Activated CD4-positive, alpha-beta T cell treated with anti-CD3 and anti-CD28 coated beads for 36 hours (primary cell): ENCODE data around the gene CCDC197. TPM values are rescaled to one million over a fixed set of nuclear protein-coding genes. Genes with fewer than 3 reads are reported as not detected.

Source experiments
- ATAC-seq: fragments of 200-7000 bp; cut with Tn5 transposase; one replicate; pipeline ENCODE4 v1.10.0; 2021; ENCODE audit warnings: mild to moderate bottlenecking, moderate library complexity
- CTCF ChIA-PET: fragments of 350-600 bp; sonication (Branson Sonifier 250); formaldehyde crosslinking; loops from one replicate; lab custom pipeline; 2021; ENCODE audit warnings: antibody characterized with exemption; lab: Charles Lee
- POLR2A ChIA-PET: fragments of 350-600 bp; sonication (Branson Sonifier 250); formaldehyde crosslinking; loops from one replicate; lab custom pipeline; 2021; ENCODE audit warnings: antibody characterized with exemption, inconsistent platforms; lab: Charles Lee
- DNase-seq: peaks from one replicate; pipeline ENCODE4 v3.0.0-alpha.2; 2020
- H3K27ac Mint-ChIP-seq: one replicate; pipeline ENCODE4 v1.8.0; 2021; ENCODE audit warnings: mixed read lengths
- H3K27me3 Mint-ChIP-seq: one replicate; pipeline ENCODE4 v1.8.0; 2021; ENCODE audit warnings: mixed read lengths
- H3K36me3 Mint-ChIP-seq: one replicate; pipeline ENCODE4 v1.8.0; 2021; ENCODE audit warnings: low read depth, mixed read lengths
- H3K4me1 Mint-ChIP-seq: one replicate; pipeline ENCODE4 v1.8.0; 2021; ENCODE audit warnings: mixed read lengths
- H3K4me3 Mint-ChIP-seq: one replicate; pipeline ENCODE4 v1.8.0; 2021; ENCODE audit warnings: mild to moderate bottlenecking, moderate library complexity, mixed read lengths
- H3K9me3 Mint-ChIP-seq: one replicate; pipeline ENCODE4 v1.8.0; 2021; ENCODE audit warnings: low read depth, mixed read lengths
- intact Hi-C, 2 experiments: fragments of 100-400 bp; cut with DNase I in 1 of 2; cut with micrococcal nuclease in 1 of 2; formaldehyde crosslinking; loops; one replicate each; pipeline versions ENCODE4 v1.14.2 to v1.15.1; 2022 to 2024; cut with DNase I, micrococcal nuclease
- total RNA-seq, 2 experiments: library from RNA; stranded (reverse); gene quantifications; one replicate each; pipeline ENCODE4 v1.2.3, GENCODE V29; 2021

Gene CCDC197
- total RNA-seq, 2 experiments from 2014 or later = 0.34 to 0.53 TPM

GRCh38 chr14:94011795-94012194 lies 14.7 kb downstream of the CCDC197 start:
- DNase-seq (no peak), ATAC-seq (peak; percentile 21)
- CTCF ChIA-PET = interaction anchor here (0.6 to 2.1 kb wide), 9 partner anchors 11 to 121 kb away, joined by 3 to 12 read pairs (median 4); partner anchors contain the start of gene OTUB2
- H3K27ac Mint-ChIP-seq = peak overlapping the region; percentile 11
- peaks cover 33% of the 10 kb centered on the region for H3K4me1 Mint-ChIP-seq
- peaks cover 2% of the 10 kb centered on the region for H3K27me3 Mint-ChIP-seq
- POLR2A ChIA-PET = no interaction called here
- no peaks in the 10 kb centered on the region for H3K36me3 Mint-ChIP-seq
- no peak overlapping the region for H3K4me3 Mint-ChIP-seq
- intact Hi-C loops = loop anchor here in 1 of 2 experiments (10.0 kb wide), 1 partner anchor 347 kb away; no protein-coding TSS in a partner anchor
- H3K9me3 Mint-ChIP-seq = no peaks in the 10 kb centered on the region

GRCh38 chr14:94014382-94014781 lies 17.3 kb downstream of the CCDC197 start:
- no peaks in the 10 kb centered on the region for H3K36me3 Mint-ChIP-seq
- H3K27ac Mint-ChIP-seq = no peak overlapping the region
- DNase-seq (no peak), ATAC-seq (no peak)
- H3K27me3 Mint-ChIP-seq = peaks cover 2% of the 10 kb centered on the region
- ChIA-PET CTCF (interaction anchor here (1.0 to 1.4 kb wide), 2 partner anchors 22 to 157 kb away, joined by 3 to 5 read pairs; no protein-coding TSS in a partner anchor), POLR2A (no interaction called here)
- no peak overlapping the region for H3K4me3 Mint-ChIP-seq
- intact Hi-C loops = loop anchor here in 1 of 2 experiments (10.0 kb wide), 1 partner anchor 350 kb away; no protein-coding TSS in a partner anchor
- peaks cover 23% of the 10 kb centered on the region for H3K4me1 Mint-ChIP-seq
- no peaks in the 10 kb centered on the region for H3K9me3 Mint-ChIP-seq

DNA sequence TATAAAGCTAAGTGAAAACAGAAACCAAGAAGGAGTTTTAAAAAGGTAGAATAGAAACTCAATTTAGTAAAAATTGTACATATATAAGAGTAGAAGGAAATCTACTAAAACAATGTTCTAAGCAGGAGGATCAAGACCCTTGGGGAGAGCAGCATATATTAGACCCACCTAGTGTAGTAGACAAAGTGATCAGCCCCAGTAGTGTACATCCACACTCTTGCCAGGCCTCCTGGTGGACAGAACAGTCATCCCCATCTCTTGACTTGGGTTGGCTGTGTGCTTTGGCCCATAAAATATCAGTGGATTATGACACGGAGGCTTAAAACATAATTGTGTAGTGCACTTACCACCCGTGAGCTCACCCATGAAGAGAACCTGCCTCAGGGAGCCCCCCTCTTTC lies 18.1 kb downstream of the CCDC197 start:
- intact Hi-C loops = loop anchor here in 1 of 2 experiments (10.0 kb wide), 1 partner anchor 350 kb away; no protein-coding TSS in a partner anchor
- Mint-ChIP-seq H3K27ac (no peak overlapping the region), H3K4me3 (no peak overlapping the region), H3K4me1 (peaks cover 16% of the 10 kb centered on the region), H3K36me3 (no peaks in the 10 kb centered on the region), H3K27me3 (no peaks in the 10 kb centered on the region), H3K9me3 (no peaks in the 10 kb centered on the region)
- ChIA-PET POLR2A (no interaction called here), CTCF (interaction anchor here (0.6 to 1.4 kb wide), 2 partner anchors 21 to 822 kb away, joined by 3 to 8 read pairs; no protein-coding TSS in a partner anchor)
- no peak for ATAC-seq
- DNase-seq = no peak

DNA sequence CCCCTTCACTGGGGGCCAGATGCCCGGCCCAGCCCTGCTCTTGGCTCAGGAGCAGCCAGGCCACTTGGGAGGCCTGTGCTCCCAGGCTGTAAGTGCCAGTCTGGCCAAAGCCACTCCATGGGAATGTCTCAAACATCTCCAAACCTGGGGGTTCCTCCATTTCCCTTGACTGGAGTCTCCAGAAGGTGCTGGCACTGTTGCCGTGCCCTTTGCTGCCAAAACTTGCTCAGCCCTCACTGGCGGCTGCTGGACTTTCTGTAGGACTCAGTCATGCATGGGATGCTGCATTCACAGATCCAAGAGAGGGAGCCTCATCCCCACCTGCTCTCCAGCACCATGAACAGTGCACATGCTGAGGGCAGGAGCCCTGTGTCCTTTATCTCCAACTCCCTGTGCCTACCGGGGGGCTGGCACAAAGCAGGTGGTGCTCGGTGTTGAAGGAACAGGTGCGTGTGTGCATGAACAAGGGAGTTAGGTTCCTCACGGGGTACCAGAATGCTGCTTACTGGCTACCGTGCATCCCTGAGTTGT lies 19.4 kb downstream of the CCDC197 start:
- H3K27ac Mint-ChIP-seq = no peak overlapping the region
- H3K4me3 Mint-ChIP-seq = no peak overlapping the region
- POLR2A ChIA-PET = no interaction called here
- DNase-seq = no peak
- no peaks in the 10 kb centered on the region for H3K36me3 Mint-ChIP-seq
- H3K27me3 Mint-ChIP-seq = no peaks in the 10 kb centered on the region
- no peaks in the 10 kb centered on the region for H3K9me3 Mint-ChIP-seq
- intact Hi-C loops = loop anchor here in 1 of 2 experiments (10.0 kb wide), 1 partner anchor 352 kb away; no protein-coding TSS in a partner anchor
- CTCF ChIA-PET = interaction anchor here (0.9 to 1.4 kb wide), 3 partner anchors 9 to 81 kb away, joined by 4 read pairs; no protein-coding TSS in a partner anchor
- peaks cover 20% of the 10 kb centered on the region for H3K4me1 Mint-ChIP-seq
- ATAC-seq = no peak

GRCh38 chr14:94018308-94018707 lies 21.2 kb downstream of the CCDC197 start:
- CTCF ChIA-PET = interaction anchor here (0.6 to 4.5 kb wide), 6 partner anchors 8 to 119 kb away, joined by 3 to 23 read pairs (median 5); partner anchors contain the start of gene OTUB2

GRCh38 chr14:94019329-94019728 lies 22.2 kb downstream of the CCDC197 start:
- H3K27me3 Mint-ChIP-seq = no peaks in the 10 kb centered on the region
- H3K36me3 Mint-ChIP-seq = no peaks in the 10 kb centered on the region

More at GRCh38 chr14:94018308-94018707, 21.2 kb downstream of the CCDC197 start:
- Mint-ChIP-seq H3K27ac (no peak overlapping the region), H3K4me3 (no peak overlapping the region), H3K36me3 (no peaks in the 10 kb centered on the region), H3K4me1 (peaks cover 25% of the 10 kb centered on the region), H3K9me3 (no peaks in the 10 kb centered on the region), H3K27me3 (no peaks in the 10 kb centered on the region)
- DNase-seq (no peak), ATAC-seq (no peak)
- POLR2A ChIA-PET = no interaction called here
- intact Hi-C loops = loop anchor here in 1 of 2 experiments (10.0 kb wide), 1 partner anchor 354 kb away; no protein-coding TSS in a partner anchor

DNA sequence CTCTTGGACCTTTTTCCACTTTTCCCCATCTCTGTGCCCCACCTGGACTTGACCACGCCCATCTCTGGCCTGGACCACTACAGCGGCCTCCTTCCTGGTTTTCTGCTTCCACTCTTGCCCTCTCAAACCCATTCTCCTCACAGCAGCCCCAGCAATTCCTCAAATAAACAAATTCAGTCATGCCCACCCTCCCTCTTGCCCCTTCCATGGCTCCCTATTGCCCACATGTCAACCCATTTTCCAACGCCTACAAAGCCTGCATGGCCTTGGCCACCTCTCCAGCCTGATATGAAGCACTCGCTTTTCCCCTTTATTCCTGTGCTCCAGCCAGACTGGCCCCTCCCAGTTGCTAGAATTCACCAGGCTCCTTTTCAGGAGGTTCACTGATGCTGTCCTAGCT lies 23.2 kb downstream of the CCDC197 start:
- no peak overlapping the region for H3K4me3 Mint-ChIP-seq
- POLR2A ChIA-PET = no interaction called here
- DNase-seq = no peak
- H3K27ac Mint-ChIP-seq = no peak overlapping the region
- H3K9me3 Mint-ChIP-seq = no peaks in the 10 kb centered on the region
- CTCF ChIA-PET = interaction anchor here (0.6 to 4.5 kb wide), 4 partner anchors 14 to 125 kb away, joined by 3 to 23 read pairs (median 4); no protein-coding TSS in a partner anchor
- H3K36me3 Mint-ChIP-seq = no peaks in the 10 kb centered on the region
- peaks cover 25% of the 10 kb centered on the region for H3K4me1 Mint-ChIP-seq
- intact Hi-C loops = no loop called here
- ATAC-seq = no peak
- no peaks in the 10 kb centered on the region for H3K27me3 Mint-ChIP-seq

More at GRCh38 chr14:94019329-94019728, 22.2 kb downstream of the CCDC197 start:
- no peaks in the 10 kb centered on the region for H3K9me3 Mint-ChIP-seq
- ChIA-PET CTCF (interaction anchor here (0.7 to 4.5 kb wide), 4 partner anchors 15 to 124 kb away, joined by 3 to 23 read pairs (median 5); no protein-coding TSS in a partner anchor), POLR2A (no interaction called here)
- intact Hi-C loops = loop anchor here in 1 of 2 experiments (10.0 kb wide), 1 partner anchor 355 kb away; no protein-coding TSS in a partner anchor
- DNase-seq = no peak
- no peak overlapping the region for H3K27ac Mint-ChIP-seq
- H3K4me1 Mint-ChIP-seq = peaks cover 25% of the 10 kb centered on the region
- no peak for ATAC-seq
- H3K4me3 Mint-ChIP-seq = no peak overlapping the region

DNA sequence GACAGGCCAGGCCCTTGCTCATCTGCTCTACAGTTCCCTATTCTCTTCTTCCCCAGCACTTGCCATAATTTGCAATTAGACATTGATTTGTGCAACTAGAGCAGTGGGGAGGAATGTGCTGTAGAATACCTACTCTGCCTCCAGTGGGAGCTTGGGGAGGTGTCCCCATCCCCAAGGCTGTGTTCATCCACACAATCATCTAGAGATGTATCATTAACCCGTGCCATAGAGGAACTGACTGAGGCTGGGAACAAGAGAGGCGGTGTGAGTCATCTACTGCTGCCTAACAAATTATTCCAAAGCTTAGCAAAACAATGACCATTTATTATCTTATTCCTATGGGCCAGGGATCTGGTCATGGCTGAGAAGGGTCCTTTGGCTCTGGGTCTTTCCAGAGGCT lies 23.9 kb downstream of the CCDC197 start:
- ChIA-PET CTCF (interaction anchor here (0.6 to 4.5 kb wide), 8 partner anchors 13 to 111 kb away, joined by 3 to 23 read pairs (median 5); no protein-coding TSS in a partner anchor), POLR2A (no interaction called here)
- H3K27me3 Mint-ChIP-seq = no peaks in the 10 kb centered on the region
- ATAC-seq (peak; percentile 62), DNase-seq (no peak)
- no peak overlapping the region for H3K27ac Mint-ChIP-seq
- H3K36me3 Mint-ChIP-seq = no peaks in the 10 kb centered on the region
- intact Hi-C loops = no loop called here
- peaks cover 28% of the 10 kb centered on the region for H3K4me1 Mint-ChIP-seq
- H3K4me3 Mint-ChIP-seq = no peak overlapping the region
- no peaks in the 10 kb centered on the region for H3K9me3 Mint-ChIP-seq

DNA sequence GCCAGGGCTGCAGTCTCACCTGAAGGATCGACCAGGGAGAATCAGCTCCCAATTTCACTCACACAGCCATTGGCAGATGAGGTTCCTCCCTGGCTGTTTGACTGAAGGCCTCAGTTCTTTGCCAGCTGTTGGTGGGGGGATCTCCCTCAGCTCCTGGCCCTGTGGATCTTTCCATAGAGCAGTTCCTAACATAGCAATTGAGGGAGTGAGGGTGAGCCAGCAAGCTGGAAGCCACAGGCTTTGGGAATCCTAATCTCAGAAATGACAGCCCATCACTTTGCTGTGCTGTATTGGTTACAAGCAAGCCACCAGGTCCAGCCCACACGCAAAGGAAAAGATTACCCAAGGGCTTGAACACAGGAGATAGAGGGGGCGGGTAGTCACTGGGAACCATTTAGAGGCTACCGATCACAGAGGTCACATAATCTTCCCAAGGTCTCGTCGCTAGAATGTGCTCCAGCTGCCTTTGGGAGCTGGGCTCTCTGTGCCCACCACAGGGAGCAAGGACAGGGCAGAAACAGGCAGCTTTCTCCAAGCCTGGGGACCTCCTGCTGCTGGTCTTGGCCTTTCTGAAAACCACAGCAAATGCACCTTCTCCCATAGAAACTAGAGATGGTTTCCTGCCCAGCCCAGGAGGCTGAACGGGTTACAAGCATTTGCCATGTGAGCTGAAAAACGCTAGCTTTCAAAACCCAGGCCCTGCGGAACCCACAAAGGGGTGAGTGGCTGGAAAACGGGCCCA lies 24.5 kb downstream of the CCDC197 start:
- DNase-seq (peak; percentile 61), ATAC-seq (peak; percentile 37)
- POLR2A ChIA-PET = no interaction called here
- Mint-ChIP-seq H3K4me1 (peaks cover 30% of the 10 kb centered on the region), H3K27me3 (no peaks in the 10 kb centered on the region), H3K4me3 (no peak overlapping the region), H3K36me3 (no peaks in the 10 kb centered on the region), H3K27ac (peak overlapping the region; percentile 72), H3K9me3 (no peaks in the 10 kb centered on the region)
- CTCF ChIA-PET = interaction anchor here (0.6 to 4.5 kb wide), 11 partner anchors 13 to 540 kb away, joined by 3 to 23 read pairs (median 4); partner anchors contain the start of gene IFI27L2
- intact Hi-C loops = no loop called here

- intact Hi-C loops = no loop called here
These were observed 25.7 kb downstream of the CCDC197 start for GRCh38 chr14:94022532-94023411.

More at GRCh38 chr14:94022532-94023411, 25.7 kb downstream of the CCDC197 start:
- Mint-ChIP-seq H3K4me1 (peaks cover 30% of the 10 kb centered on the region), H3K9me3 (no peaks in the 10 kb centered on the region), H3K36me3 (no peaks in the 10 kb centered on the region), H3K4me3 (no peak overlapping the region), H3K27ac (no peak overlapping the region), H3K27me3 (no peaks in the 10 kb centered on the region)
- ChIA-PET CTCF (interaction anchor here (0.6 to 4.5 kb wide), 8 partner anchors 12 to 114 kb away, joined by 3 to 23 read pairs (median 4); partner anchors contain the start of gene IFI27L2), POLR2A (no interaction called here)
- ATAC-seq (no peak), DNase-seq (no peak)
